ENCODE measurements around the gene ATXN1. TPM values are rescaled to one million over a fixed set of nuclear protein-coding genes. Genes with fewer than 3 reads are reported as not detected.
"Not testable (repeated sequence)": the region's sequence is repeated elsewhere in the genome, so short reads cannot be mapped to it uniquely, and the experiment has no call there.

ATXN1 gene
- total RNA-seq, 2 donors from 2014 or later, result 21.6 to 25.4 TPM

DNA sequence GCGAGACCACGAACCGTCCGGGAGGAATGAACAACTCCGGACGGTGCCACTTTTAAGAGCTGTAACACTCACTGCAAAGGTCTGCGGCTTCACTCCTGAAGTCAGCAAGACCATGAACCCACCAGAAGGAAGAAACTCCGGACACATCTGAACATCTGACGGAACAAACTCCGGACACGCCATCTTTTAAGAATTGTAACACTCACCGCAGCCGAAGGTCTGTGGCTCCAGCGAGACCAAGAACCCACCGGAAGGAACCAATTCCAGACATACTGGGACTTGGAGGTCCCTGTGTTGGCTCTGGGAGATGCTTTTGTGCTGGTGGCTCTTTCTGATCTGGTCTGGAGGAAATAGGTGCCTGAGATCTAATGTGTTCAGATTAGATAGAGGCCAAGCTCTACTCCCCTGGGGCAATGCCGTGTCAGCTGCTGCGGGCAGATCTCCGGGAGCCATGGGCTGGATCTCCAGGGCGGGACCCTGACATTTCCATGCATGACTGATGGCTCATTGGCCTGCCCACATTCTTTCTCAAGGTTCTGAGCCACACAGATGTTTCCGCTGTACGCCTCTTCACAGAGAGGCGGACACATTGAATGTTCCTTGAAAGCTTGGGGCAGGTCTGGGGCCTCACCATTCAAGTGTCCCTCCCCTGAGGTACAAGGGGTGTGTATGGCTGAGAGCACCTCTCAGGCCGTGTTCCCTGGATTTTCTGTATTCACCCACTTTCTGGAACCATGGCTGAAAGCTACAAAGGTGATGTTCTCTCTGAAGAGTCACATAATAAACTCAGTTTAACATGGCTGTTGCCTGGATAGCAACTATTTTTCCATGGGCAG, 493.6 kb downstream of the ATXN1 start:
- ATAC-seq, result no peak
- no peaks in the 10 kb centered on the region for H3K36me3 Mint-ChIP-seq

DNA sequence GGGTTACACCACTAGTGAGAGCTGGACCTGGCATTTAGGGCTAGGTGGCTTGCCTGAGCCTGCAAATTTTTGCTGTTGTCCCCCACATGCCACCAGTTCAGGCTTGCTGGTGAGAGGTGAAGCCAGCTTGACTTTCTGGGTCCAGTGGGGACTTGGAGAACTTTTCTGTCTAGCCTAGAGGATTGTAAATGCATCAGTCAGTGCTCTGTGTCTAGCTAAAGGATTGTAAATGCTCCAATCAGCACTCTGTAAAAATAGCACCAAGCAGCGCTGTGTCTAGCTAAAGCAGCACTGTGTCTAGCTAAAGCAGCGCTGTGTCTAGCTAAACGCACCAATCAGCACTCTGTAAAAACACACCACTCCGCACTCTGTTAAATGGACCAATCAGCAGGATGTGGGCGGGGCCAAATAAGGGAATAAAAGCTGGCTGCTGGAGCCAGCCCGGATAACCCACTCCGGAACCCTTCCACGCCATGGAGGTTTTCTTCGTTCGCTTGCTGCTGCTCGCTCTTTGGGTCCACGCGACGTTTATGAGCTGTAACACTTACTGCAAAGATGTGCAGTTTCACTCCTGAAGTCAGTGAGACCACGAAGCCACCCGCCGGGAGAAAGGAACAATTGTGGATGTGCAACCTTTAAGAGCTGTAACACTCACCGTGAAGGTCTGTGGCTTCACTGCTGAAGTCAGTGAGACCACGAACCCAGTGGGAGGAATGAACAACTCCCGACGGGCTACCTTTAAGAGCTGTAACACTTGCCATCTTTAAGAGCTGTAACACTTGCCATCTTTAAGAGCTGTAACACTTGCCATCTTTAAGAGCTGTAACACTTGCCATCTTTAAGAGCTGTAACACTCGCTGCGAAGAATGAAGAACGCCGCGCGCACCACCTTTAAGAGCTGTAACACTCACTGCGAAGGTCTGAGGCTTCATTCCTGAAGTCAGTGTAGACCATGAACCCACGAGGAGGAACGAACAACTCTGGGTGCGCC, 495.6 kb downstream of the ATXN1 start:
- ATAC-seq (no peak), DNase-seq (ENCODE audit: low spot score in 2 of 2) (no peak)
- Mint-ChIP-seq H3K27ac (no peak overlapping the region), H3K36me3 (no peaks in the 10 kb centered on the region), H3K9me3 (no peaks in the 10 kb centered on the region)

More for the DNA sequence above, 493.6 kb downstream of the ATXN1 start:
- Mint-ChIP-seq H3K9me3 (no peaks in the 10 kb centered on the region), H3K27ac (no peak overlapping the region)
- no peak for DNase-seq (ENCODE audit: low spot score in 2 of 2)

GRCh38 chr6:16264785-16265184, 496.5 kb downstream of the ATXN1 start:
- DNase-seq (ENCODE audit: low spot score in 2 of 2) (no peak), ATAC-seq (no peak)
- H3K27ac Mint-ChIP-seq, result peak overlapping the region in 1 of 2 donors; percentile 38
- no peaks in the 10 kb centered on the region for H3K36me3 Mint-ChIP-seq
- no peaks in the 10 kb centered on the region for H3K9me3 Mint-ChIP-seq

- not testable (repeated sequence) for H3K9me3 Mint-ChIP-seq; ATAC-seq; H3K36me3 Mint-ChIP-seq; H3K27ac Mint-ChIP-seq; DNase-seq (ENCODE audit: low spot score in 2 of 2)
Measured at GRCh38 chr6:16263464-16264099, 497.7 kb downstream of the ATXN1 start.

- H3K27ac Mint-ChIP-seq; H3K9me3 Mint-ChIP-seq; H3K36me3 Mint-ChIP-seq; DNase-seq (ENCODE audit: low spot score in 2 of 2); ATAC-seq: not testable (repeated sequence)
Measured at GRCh38 chr6:16262773-16263172, 498.5 kb downstream of the ATXN1 start.

DNA sequence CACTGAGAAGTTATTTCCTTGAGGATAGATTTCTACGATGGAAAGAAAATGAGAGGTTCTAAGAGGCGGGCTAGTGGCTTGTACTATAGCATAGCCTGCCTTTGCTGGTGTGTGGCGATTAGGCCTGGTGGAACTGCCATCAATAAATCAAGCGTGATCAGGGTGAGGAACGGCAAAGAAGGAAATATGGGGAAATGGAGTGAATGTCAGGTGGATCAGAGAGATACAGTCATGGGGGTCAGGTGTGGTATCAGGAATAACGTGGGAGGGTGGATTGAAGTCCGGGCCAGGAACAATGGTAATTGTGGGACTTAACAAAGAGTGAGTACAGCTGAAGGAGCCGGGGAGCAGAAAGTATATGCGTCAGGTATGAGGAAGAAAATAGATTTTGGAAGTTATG, 500.7 kb downstream of the ATXN1 start:
- H3K27ac Mint-ChIP-seq; DNase-seq (ENCODE audit: low spot score in 2 of 2); ATAC-seq; H3K9me3 Mint-ChIP-seq; H3K36me3 Mint-ChIP-seq: not testable (repeated sequence)

DNA sequence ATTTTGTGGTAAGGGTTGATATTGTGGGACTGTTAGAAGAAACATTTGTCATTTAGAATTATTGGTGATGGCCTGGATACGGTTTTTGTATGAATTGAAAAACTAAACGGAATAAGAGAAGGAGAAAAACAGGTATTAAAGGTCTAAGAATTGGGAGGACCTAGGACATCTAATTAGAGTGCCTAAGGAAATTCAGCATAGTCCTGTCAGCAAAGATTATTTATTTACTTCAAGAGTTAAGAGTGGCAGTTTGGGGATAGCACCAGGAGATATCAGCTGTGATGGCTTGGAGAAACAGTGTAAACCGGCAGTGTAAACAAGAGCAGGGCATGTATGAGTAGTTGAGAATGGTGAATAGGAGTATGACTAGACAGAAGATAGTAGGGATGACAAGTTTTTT, 501.7 kb downstream of the ATXN1 start:
- not testable (repeated sequence) for DNase-seq (ENCODE audit: low spot score in 2 of 2); H3K36me3 Mint-ChIP-seq; ATAC-seq; H3K9me3 Mint-ChIP-seq; H3K27ac Mint-ChIP-seq

DNA sequence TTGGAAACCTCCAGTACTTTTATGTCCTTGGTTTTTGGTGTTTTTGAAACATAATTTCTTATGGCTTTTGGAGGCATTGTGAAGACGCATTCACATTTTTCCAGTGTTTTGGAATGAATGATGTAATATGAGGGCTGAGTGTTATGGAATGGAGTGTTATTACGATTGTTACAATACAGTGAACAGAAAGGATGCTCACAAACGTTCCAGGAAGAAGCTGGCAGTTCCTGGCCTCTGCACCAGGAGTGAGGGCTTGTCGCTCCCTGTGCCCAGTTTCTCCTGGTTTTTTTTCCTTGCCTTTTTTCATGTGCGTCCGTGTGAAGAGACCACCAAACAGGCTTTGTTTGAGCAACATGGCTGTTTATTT, 502.6 kb downstream of the ATXN1 start:
- H3K27ac Mint-ChIP-seq, result no peak overlapping the region
- H3K36me3 Mint-ChIP-seq, result no peaks in the 10 kb centered on the region
- no peaks in the 10 kb centered on the region for H3K9me3 Mint-ChIP-seq
- ATAC-seq, result no peak
- DNase-seq (ENCODE audit: low spot score in 2 of 2), result no peak

GRCh38 chr6:16257999-16258708, 503.1 kb downstream of the ATXN1 start:
- DNase-seq (ENCODE audit: low spot score in 2 of 2), result no peak
- ATAC-seq, result peak; percentile 61 to 87
- Mint-ChIP-seq H3K36me3 (no peaks in the 10 kb centered on the region), H3K9me3 (no peaks in the 10 kb centered on the region), H3K27ac (no peak overlapping the region)

GRCh38 chr6:16256781-16257180, 504.5 kb downstream of the ATXN1 start:
- DNase-seq (ENCODE audit: low spot score in 2 of 2) (no peak), ATAC-seq (no peak)
- no peak overlapping the region for H3K27ac Mint-ChIP-seq
- no peaks in the 10 kb centered on the region for H3K9me3 Mint-ChIP-seq
- no peaks in the 10 kb centered on the region for H3K36me3 Mint-ChIP-seq

GRCh38 chr6:16254535-16254934, 506.7 kb downstream of the ATXN1 start:
- no peak for DNase-seq (ENCODE audit: low spot score in 2 of 2)
- no peak for ATAC-seq
- H3K27ac Mint-ChIP-seq, result no peak overlapping the region
- no peaks in the 10 kb centered on the region for H3K36me3 Mint-ChIP-seq
- H3K9me3 Mint-ChIP-seq, result no peaks in the 10 kb centered on the region

- DNase-seq (ENCODE audit: low spot score in 2 of 2), result no peak
- no peak for ATAC-seq
- Mint-ChIP-seq H3K9me3 (no peaks in the 10 kb centered on the region), H3K27ac (no peak overlapping the region), H3K36me3 (no peaks in the 10 kb centered on the region)
Measured at GRCh38 chr6:16253399-16254144, 507.7 kb downstream of the ATXN1 start.

DNA sequence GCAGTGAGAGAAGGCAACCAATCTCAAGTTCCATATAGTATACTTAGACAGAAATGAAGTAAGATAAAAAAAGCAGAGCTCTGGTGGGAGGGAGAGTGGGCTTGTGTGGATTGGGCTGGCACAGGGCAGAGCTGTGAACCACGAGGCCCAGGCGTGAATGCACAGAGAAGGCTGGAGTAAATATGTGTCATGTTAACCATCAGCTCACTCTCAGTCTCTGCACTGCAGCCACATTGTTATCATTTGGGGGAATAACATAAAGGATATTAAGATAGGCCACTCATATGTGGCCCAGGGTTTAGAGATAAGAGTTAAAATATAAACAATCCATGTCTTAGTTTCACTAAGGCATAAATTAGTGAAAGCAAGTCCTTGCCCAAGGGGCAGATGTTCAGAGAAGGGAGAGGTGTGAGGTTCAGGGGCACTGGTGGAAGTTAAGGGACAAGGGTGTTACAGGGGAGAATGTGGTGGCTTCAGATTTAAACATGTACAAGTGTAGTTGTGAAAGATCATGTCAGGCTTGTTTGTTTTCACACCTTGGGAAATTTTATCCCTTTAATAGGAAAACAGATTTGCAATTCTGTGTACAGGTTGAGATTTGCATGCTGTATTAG, 508.5 kb downstream of the ATXN1 start:
- H3K9me3 Mint-ChIP-seq, result no peaks in the 10 kb centered on the region
- ATAC-seq (no peak), DNase-seq (ENCODE audit: low spot score in 2 of 2) (no peak)

DNA sequence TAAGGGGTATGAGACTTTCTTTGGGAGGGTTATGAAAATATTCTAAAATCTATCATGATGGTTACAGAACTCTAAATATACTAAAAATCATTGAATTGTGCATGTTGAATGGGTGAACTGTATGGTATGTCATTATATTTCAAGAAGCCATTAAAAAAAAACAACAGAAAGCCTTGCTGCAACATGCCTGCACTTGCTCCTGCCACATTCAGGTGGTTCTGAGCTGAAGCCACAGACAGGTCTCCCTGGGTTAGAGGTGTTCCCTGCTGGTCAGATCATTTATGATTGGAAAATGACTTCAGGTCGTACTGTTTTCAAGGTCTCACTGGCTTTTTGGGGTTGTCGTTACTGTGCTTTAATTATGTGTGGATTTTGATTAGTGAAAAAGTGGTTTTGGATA, 509.6 kb downstream of the ATXN1 start:
- Mint-ChIP-seq H3K27ac (no peak overlapping the region), H3K36me3 (no peaks in the 10 kb centered on the region), H3K9me3 (no peaks in the 10 kb centered on the region)
- DNase-seq (ENCODE audit: low spot score in 2 of 2) (no peak), ATAC-seq (no peak)

More for the DNA sequence above, 508.5 kb downstream of the ATXN1 start:
- H3K27ac Mint-ChIP-seq, result no peak overlapping the region
- H3K36me3 Mint-ChIP-seq, result no peaks in the 10 kb centered on the region

- ATAC-seq (no peak), DNase-seq (ENCODE audit: low spot score in 2 of 2) (no peak)
- H3K9me3 Mint-ChIP-seq, result no peaks in the 10 kb centered on the region
- no peaks in the 10 kb centered on the region for H3K36me3 Mint-ChIP-seq
- peak overlapping the region in 1 of 2 donors; percentile 22 for H3K27ac Mint-ChIP-seq
Measured at GRCh38 chr6:16249971-16250370, 511.3 kb downstream of the ATXN1 start.
